ENCODE measurements around the gene MFSD2B.
"Not testable (repeated sequence)": the region's sequence is repeated elsewhere in the genome, so short reads cannot be mapped to it uniquely, and the experiment has no call there.

Gene MFSD2B

DNA sequence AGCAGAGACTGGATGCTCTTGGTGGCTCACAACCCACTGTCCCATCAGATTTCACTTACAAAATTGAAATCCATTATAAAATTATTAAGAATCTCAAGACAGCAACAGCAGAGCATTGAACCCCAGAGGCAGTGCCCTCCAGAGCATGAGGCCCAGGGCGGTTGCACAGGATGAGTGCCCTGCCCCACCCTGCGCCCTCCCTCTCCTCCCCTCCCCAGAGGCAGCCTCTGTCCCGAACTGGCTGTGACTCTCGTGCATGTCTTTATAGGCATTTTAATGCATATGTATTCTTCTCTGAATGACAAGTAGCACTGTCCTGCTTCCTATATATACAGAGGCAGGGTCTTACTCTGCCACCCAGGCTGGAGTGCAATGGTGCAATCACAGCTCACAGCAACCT is 10.4 kb downstream of the MFSD2B start:
- no peak for DNase-seq

GRCh38 chr2:24021122-24021998 is 11.5 kb downstream of the MFSD2B start:
- DNase-seq, result peak; percentile 29 to 38

DNA sequence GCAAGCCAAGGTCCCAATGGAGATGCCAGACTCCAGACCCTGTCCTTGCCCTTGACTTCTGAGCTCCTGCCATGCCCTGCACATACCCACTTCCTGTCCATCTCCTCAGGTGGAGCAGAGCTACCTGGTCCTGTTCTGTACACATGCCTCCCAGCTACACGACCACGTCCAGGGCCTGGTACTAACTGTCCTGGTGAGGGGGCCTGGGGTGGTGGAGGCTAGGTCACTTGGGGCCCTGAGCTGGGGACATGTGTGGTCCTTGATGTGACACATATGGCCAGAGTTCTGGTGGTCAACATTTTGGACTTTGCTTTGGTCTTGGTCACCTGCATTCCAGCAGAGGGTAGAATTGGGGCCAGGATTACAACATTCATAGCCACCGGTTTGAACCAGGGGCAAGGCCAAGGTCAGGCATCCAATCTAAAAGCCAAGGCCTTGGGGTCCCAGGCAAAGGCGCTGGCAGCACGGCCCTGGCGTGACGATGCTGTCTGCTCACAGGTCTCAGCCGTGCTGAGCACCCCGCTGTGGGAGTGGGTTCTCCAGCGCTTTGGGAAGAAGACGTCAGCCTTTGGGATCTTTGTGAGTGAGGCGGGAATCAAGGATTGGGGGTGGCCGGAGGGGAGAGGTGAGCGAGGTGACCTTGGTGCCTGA is 12.6 kb downstream of the MFSD2B start:
- DNase-seq, result no peak

- DNase-seq, result no peak
Observed at GRCh38 chr2:24022975-24023575, 13.2 kb downstream of the MFSD2B start.

DNA sequence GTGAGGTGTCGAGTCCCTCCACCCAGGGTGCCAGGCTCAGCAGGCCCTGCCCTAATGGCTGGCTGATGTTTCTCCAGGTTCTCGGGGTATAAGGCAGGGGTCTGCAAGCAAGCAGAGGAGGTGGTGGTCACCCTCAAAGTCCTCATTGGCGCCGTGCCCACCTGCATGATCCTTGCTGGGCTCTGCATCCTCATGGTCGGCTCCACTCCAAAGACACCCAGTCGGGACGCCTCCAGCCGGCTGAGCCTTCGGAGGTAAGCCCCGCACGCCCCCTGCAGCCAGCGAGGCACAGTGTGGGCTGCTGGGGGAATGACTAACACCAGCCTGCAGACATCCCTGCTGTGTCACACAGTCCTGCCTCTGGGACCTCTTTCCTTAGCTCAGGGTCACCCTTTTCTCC is 14.1 kb downstream of the MFSD2B start:
- DNase-seq, result no peak

DNA sequence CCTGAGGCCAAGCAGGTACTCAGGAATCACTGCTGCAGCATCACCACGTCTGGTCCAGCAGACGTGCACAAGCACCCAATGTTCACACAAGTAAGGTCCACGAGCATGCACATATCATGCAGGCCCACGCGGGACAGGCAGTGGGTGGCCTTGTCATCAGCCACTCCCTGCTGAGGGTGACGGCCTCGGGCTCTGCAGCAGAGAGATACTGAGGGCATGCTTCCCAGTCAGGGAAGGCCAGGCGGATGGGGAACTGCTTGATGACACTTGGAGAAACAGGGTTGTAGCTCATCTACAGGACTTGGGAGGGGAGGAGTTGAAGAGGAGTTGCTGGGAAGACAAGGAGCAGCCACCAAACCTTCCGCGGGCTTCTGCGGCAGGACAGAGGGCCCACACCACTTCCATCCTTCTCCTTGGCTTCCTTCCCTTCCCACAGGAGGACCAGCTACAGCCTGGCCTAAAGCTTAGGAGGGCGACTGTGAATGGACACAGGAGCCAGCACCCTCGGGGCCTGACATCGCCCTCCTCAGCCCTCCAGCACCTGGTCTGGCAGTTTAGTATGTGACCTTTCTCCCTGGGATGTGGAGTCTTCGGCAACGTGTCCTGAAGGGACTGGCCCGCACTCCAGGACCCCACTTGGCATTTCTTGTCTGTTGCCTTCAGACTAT is 15.2 kb downstream of the MFSD2B start:
- no peak for DNase-seq

DNA sequence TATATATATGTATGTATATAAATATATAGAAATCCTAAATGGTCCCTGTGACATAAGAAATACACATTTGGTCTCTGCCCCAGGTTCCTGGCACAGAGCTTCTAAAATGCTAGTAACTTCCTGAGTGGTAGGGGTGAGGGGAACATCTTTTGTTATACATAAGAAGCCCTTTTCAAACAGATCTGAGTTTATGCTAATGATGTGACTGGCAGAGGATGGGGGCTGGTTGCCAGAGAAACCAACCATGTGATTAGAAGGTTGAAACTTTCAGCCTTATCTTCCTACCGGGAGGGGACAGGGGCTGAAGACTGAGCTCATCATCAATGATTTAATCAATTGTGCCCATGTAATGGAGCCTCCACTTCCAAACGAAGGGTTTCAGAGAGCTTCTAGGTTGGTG is 16.3 kb downstream of the MFSD2B start:
- no peak for DNase-seq

DNA sequence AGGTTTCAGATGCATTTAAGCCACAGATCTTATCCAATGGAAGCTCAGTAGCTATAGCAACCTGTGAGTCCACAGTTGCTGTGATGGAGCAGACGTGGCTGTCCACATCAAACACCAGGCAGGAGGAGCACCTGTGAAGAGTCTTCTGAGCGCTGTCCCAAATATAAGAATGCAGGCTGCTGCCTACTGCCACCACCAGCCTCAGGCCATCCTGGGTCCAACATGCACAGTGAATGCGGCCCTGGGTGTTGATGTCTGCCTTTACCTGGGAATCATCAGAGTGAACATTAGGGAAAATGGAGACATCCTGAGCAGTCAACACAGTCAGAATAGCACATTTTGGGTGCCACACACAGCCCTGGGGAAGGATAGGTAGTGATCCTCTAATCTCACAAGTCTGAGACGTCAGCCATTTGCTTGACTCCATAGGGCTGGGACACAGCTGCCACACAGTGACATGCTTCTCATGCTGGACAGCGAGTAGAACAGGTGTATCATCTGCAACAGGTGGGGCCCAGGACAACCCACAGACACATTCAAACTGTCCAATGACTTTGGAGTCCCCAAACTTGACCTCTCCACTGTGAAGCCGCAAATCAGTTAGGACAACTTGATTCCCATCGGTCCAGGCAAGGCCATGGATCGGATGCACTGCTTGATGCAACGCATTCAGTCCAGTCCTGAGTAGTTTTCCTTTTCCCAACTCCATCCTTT is 29.1 kb downstream of the MFSD2B start:
- no peak for DNase-seq

DNA sequence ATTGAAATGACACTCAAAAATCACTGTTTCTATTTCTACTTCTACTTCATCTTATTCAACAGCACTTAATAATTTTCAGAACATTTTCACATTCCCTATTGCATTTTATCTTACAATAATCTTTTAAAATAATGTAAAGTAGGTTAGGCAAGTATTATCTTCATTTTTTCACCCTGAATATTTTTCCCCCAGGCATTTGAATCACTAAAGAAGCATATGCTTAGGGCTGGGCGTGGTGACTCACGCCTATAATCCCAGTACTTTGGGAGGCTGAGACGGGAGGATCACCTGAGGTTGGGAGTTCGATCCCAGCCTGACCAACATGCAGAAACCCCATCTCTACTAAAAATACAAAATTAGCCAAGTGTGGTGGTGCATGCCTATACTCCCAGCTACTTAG is 30.6 kb downstream of the MFSD2B start:
- no peak for DNase-seq

GRCh38 chr2:24043133-24043532 is 33.2 kb downstream of the MFSD2B start:
- DNase-seq, result not testable (repeated sequence)

- no peak for DNase-seq
Observed at GRCh38 chr2:24045511-24046508, 35.9 kb downstream of the MFSD2B start.

GRCh38 chr2:24046599-24046929 is 36.7 kb downstream of the MFSD2B start:
- DNase-seq, result no peak

- peak; percentile 92 to 95 for DNase-seq
Observed at GRCh38 chr2:24046930-24047702, 37.2 kb downstream of the MFSD2B start, which contains the start of gene WDCP. TSS of gene WDCP (minus strand) at chr2:24047391. CDS start at chr2:24039494, 7,897 bp downstream.

- no peak for DNase-seq
Observed at GRCh38 chr2:24047703-24048033, 37.8 kb downstream of the MFSD2B start.

GRCh38 chr2:24048769-24049484 is 39.0 kb downstream of the MFSD2B start:
- peak; percentile 7 for DNase-seq

GRCh38 chr2:24049485-24050021 is 39.7 kb downstream of the MFSD2B start, which contains the start of gene FKBP1B:
TSS of gene FKBP1B (plus strand) at chr2:24049741. CDS start at chr2:24049850, 109 bp downstream.
- DNase-seq, result peak; percentile 62 to 70

DNA sequence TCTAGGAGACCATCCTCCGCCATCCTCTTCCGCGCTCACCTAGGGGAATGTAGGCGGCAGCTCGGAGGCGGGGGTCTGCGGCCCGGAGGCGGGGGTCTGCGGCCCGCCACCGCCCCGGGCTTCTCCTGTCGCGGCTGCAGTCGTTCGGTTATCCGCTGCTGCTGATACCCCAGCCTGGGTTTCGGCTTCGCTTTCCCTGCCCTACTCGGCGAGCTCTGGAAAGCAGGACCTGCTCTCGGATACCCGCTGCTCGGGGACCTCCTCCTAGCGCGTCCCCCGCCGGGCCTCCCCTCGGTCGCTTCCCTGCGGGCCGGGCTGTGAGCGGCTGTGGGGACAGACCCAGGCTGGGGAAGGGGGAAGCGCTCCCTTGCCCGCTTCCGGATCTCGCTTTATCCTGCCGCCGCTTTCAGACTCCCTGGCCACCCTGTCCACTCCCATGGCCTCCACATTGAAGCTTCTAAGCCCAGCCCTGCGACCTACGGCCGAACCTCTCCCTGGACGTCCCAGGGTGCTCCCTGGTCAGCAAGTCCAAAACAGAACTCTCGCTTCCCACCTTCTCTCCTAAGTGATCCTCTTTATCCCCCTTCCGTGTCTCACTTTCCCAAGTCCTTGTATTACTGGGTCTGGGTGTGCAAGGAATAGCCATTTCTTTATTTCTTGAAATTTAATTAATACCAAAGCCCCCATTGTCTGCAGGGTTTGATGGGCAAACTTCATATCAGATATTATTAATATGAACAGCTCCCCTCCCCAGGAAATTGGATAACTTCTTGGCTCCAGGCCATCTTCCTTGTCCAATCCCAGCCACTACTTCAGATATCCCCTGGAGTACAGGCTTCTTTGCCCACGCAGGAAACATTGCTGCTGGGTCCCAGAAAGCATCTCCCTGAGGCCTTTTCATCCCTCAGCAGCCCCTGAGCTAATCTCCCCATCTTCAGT is 40.4 kb downstream of the MFSD2B start:
- peak; percentile 10 to 13 for DNase-seq

DNA sequence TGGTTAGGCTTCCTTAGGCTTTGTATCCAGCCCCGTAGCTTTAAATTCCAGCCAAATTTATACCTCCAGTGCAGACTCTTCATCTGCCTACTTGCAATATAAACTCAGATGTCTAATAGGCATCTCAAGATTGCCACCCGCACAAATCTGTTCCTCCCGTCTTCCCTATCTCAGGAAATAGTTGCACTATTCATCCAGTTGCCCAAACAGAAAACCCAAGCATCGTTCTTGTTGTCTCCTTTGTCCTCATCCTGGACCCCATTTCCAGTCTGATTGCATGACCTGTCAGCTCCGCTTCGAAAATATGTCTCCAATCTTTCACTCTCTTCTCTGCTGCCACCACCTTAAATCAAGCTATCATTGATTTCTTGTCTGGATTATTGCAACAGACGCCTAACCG is 41.9 kb downstream of the MFSD2B start:
- DNase-seq, result no peak

Data from activated CD4-positive, alpha-beta T cell treated with anti-CD3 and anti-CD28 coated beads, Interleukin-2, amount 50 U/mL, for 48 hours (primary cell).